HepG2 (cell line): ENCODE measurements around the gene ADAMTS17. TPM values are rescaled to one million over a fixed set of nuclear protein-coding genes. Genes with fewer than 3 reads are reported as not detected.

ENCODE experiments used
- ETS1 ChIP-seq: sonication (generic); formaldehyde crosslinking; IDR thresholded peaks from 2 replicates; pipeline ENCODE4 v1.4.0; 2020; ENCODE audit warnings: missing genetic modification reagents
- HNF1A ChIP-seq, 2 experiments: sonication (generic) in 1 of 2; formaldehyde crosslinking in 1 of 2; IDR thresholded peaks; 2 replicates each; pipeline versions ENCODE4 v1.4.0 to v1.6.1; 2016 to 2020; ENCODE audit warnings: borderline replicate concordance in 1 of 2, low read depth in 1 of 2, mild to moderate bottlenecking in 1 of 2, missing genetic modification reagents in 1 of 2
- NR2F2 ChIP-seq: IDR thresholded peaks from 2 replicates; pipeline ENCODE4 v1.6.1; 2012; ENCODE audit warnings: low read depth, inconsistent platforms, borderline replicate concordance
- RBFOX2 ChIP-seq: fragments of 200-400 bp; formaldehyde crosslinking; IDR thresholded peaks from 2 replicates; pipeline ENCODE4 v1.6.1; 2017; ENCODE audit warnings: low read depth, mild to moderate bottlenecking, low read length
- SMAD9 ChIP-seq: sonication (generic); formaldehyde crosslinking; IDR thresholded peaks from 2 replicates; pipeline ENCODE4 v1.5.1; 2020; ENCODE audit warnings: mild to moderate bottlenecking, missing genetic modification reagents
- ZBTB49 ChIP-seq: sonication (generic); formaldehyde crosslinking; IDR thresholded peaks from 2 replicates; pipeline ENCODE4 v1.4.0; 2020; ENCODE audit warnings: missing genetic modification reagents, borderline replicate concordance
- ZFP62 ChIP-seq: sonication (generic); formaldehyde crosslinking; IDR thresholded peaks from 2 replicates; pipeline ENCODE4 v1.4.0; 2020; ENCODE audit warnings: missing genetic modification reagents
- ZNF138 ChIP-seq: sonication (generic); formaldehyde crosslinking; IDR thresholded peaks from 2 replicates; pipeline ENCODE4 v1.5.0; 2020; ENCODE audit warnings: mild to moderate bottlenecking, low read depth, missing genetic modification reagents
- ZNF24 ChIP-seq: fragments of 450-650 bp; IDR thresholded peaks from 2 replicates; pipeline ENCODE4 v1.6.1; 2017; ENCODE audit warnings: antibody characterized with exemption, mild to moderate bottlenecking
- ZNF75D ChIP-seq: sonication (generic); formaldehyde crosslinking; IDR thresholded peaks from 2 replicates; pipeline ENCODE4 v1.8.1; 2023; ENCODE audit warnings: missing genetic modification reagents, mild to moderate bottlenecking, borderline replicate concordance
- ZNF780A ChIP-seq: sonication (generic); formaldehyde crosslinking; IDR thresholded peaks from 2 replicates; pipeline ENCODE4 v1.8.0; 2022; ENCODE audit warnings: mild to moderate bottlenecking, missing genetic modification reagents, moderate library complexity
- ZNF788 ChIP-seq: sonication (generic); formaldehyde crosslinking; IDR thresholded peaks from 2 replicates; pipeline ENCODE4 v1.5.0; 2020; ENCODE audit warnings: mild to moderate bottlenecking, missing genetic modification reagents, borderline replicate concordance
- polyA plus RNA-seq, 8 experiments: library from polyadenylated mRNA; depleted of rRNA in 3 of 8; stranded (reverse) in 7 of 8; unstranded in 1 of 8; fragments of >200 nt; fragmentation: Illumina TruSeq in 4 of 8; extraction: Trizol in 4 of 8; gene quantifications; 2 replicates each; pipeline versions ENCODE4 v1.2.1 to v1.2.3, GENCODE V29; 2011 to 2016; ENCODE audit warnings: low read depth in 4 of 8, missing spikeins in 1 of 8, mixed read lengths in 1 of 8; ENCODE audit not compliant: insufficient read depth in 1 of 8
- total RNA-seq, 5 experiments: library from RNA; depleted of rRNA; stranded (reverse); fragments of >200 nt; fragmentation: Illumina TruSeq; extraction: Trizol; gene quantifications; 2 replicates each; pipeline ENCODE4 v1.2.3, GENCODE V29; 2016; ENCODE audit warnings: low read depth in 1 of 5
- TF ChIP-seq, protein P1 (sequence below): sonication (generic); formaldehyde crosslinking; IDR thresholded peaks from 2 replicates; pipeline ENCODE4 v1.5.1; 2020; ENCODE audit warnings: missing genetic modification reagents, mild to moderate bottlenecking, borderline replicate concordance
- TF ChIP-seq, protein P2 (sequence below): sonication (generic); formaldehyde crosslinking; IDR thresholded peaks from 2 replicates; pipeline ENCODE4 v1.5.1; 2020; ENCODE audit warnings: mild to moderate bottlenecking, moderate library complexity, missing genetic modification reagents
- TF ChIP-seq, protein P3 (sequence below): sonication (generic); formaldehyde crosslinking; IDR thresholded peaks from 2 replicates; pipeline ENCODE4 v1.4.0; 2020; ENCODE audit warnings: mild to moderate bottlenecking, missing genetic modification reagents

ADAMTS17 gene
- total and polyA plus RNA-seq, 2 of the 13 experiments (the other 11 are each of a cell fraction or from before 2014, with no cell fraction given): 0.02 to 0.04 TPM

DNA sequence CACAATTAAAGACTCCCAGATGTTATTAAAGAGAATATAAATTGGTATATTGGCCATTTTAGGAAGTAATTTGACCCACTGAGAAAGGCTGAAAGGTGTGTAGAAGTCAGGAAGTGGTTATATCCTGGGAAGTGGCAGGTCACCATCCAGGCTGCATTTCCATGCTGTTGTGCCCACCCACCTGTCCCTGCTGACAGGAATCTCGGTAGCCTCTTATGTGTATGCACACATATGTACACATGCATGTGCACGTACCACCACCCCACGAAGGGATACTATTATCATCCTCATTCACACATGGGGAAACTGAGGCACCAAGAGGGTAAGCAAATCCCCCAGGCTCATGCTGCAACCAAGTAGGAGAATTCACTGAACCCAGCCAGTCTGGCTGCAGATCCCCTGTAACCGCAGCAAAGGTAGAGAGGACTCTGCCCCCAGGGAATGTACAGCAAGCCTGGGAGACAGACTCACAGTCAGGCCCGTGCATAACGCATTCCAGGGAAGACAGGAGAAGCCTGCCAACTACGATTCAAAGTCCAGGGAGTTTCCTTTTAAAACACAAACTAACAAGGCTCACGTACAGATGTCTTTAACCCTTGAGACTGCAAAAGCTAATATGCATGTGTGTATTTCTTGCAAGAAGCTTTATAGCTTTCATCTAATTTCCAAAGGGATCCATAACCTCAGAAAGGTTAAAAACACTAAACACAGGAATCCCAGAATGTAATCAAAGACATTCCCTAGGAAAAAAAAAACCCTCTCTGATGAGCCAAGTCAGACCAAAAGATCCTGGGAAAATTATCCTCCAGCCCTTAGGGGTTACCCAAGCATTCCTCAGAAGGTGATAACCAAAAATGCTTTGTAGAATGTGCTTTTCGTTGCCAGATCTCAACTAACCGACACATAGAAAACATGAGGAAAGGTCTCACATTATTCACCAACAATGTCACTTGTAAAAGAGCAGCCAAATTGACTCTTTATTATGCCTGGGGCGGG is 129.6 kb downstream of the ADAMTS17 start (continued):
- TF ChIP-seq, protein P1, sequence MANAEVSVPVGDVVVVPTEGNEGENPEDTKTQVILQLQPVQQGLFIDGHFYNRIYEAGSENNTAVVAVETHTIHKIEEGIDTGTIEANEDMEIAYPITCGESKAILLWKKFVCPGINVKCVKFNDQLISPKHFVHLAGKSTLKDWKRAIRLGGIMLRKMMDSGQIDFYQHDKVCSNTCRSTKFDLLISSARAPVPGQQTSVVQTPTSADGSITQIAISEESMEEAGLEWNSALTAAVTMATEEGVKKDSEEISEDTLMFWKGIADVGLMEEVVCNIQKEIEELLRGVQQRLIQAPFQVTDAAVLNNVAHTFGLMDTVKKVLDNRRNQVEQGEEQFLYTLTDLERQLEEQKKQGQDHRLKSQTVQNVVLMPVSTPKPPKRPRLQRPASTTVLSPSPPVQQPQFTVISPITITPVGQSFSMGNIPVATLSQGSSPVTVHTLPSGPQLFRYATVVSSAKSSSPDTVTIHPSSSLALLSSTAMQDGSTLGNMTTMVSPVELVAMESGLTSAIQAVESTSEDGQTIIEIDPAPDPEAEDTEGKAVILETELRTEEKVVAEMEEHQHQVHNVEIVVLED: no peak
- TF ChIP-seq RBFOX2: no peak
- no peak for TF ChIP-seq ZNF780A
- no peak for TF ChIP-seq ETS1 (CRISPR knock-in tag)
- no peak for TF ChIP-seq ZNF24
- TF ChIP-seq, protein P2, sequence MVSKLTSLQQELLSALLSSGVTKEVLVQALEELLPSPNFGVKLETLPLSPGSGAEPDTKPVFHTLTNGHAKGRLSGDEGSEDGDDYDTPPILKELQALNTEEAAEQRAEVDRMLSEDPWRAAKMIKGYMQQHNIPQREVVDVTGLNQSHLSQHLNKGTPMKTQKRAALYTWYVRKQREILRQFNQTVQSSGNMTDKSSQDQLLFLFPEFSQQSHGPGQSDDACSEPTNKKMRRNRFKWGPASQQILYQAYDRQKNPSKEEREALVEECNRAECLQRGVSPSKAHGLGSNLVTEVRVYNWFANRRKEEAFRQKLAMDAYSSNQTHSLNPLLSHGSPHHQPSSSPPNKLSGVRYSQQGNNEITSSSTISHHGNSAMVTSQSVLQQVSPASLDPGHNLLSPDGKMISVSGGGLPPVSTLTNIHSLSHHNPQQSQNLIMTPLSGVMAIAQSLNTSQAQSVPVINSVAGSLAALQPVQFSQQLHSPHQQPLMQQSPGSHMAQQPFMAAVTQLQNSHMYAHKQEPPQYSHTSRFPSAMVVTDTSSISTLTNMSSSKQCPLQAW: no peak
- TF ChIP-seq ZBTB49 (CRISPR knock-in tag): no peak
- TF ChIP-seq NR2F2: no peak
- TF ChIP-seq ZNF788 (CRISPR knock-in tag): no peak
- TF ChIP-seq ZNF75D (CRISPR knock-in tag): no peak
- TF ChIP-seq SMAD9 (CRISPR knock-in tag): no peak
- no peak for TF ChIP-seq ZNF138
- no peak for TF ChIP-seq HNF1A (IDR thresholded peaks at IDR 0.05; ENCODE audit: low read depth)
- no peak for TF ChIP-seq HNF1A (CRISPR knock-in tag; IDR thresholded peaks at IDR 0.05; ENCODE audit: borderline replicate concordance)
- TF ChIP-seq ZFP62: no peak
- TF ChIP-seq, protein P3, sequence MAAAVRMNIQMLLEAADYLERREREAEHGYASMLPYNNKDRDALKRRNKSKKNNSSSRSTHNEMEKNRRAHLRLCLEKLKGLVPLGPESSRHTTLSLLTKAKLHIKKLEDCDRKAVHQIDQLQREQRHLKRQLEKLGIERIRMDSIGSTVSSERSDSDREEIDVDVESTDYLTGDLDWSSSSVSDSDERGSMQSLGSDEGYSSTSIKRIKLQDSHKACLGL (CRISPR knock-in tag): no peak
